Panc1 (cell line): ENCODE measurements around the gene CD4. TPM values are rescaled to one million over a fixed set of nuclear protein-coding genes. Genes with fewer than 3 reads are reported as not detected.

Experiments
- ATAC-seq: fragments of 200-7000 bp; cut with Tn5 transposase; 2 replicates; pipeline ENCODE4 v1.9.1; 2020; ENCODE audit warnings: mild to moderate bottlenecking, moderate library complexity
- BruUV-seq: library from RNA; stranded (reverse); fragments of 400-500 nt; replicated peaks from 2 replicates; lab custom pipeline; 2021; lab: Mats Ljungman, UMichigan
- CTCF ChIA-PET: fragments of 300-600 bp; sonication (Branson Sonifier 250); formaldehyde crosslinking; loops from one replicate; lab custom pipeline; 2022; ENCODE audit warnings: antibody characterized with exemption; lab: Charles Lee
- POLR2A ChIA-PET: fragments of 300-600 bp; sonication (Branson Sonifier 250); formaldehyde crosslinking; loops from one replicate; lab custom pipeline; 2022; ENCODE audit warnings: antibody characterized with exemption; lab: Charles Lee
- DNase-seq: peaks from one replicate; pipeline ENCODE4 v3.0.0-alpha.2; 2010; ENCODE audit warnings: low read depth, low spot score
- H3K27ac ChIP-seq: 2 replicates; pipeline ENCODE4 v1.5.1; 2011; ENCODE audit warnings: mild to moderate bottlenecking, low read length, inconsistent platforms
- H3K27me3 ChIP-seq: fragments of 200-500 bp; sonication (Bioruptor generic); 2 replicates; pipeline ENCODE4 v1.6.0; 2014; ENCODE audit warnings: low read length, inconsistent platforms; ENCODE audit not compliant: control insufficient read depth, insufficient read depth
- H3K36me3 ChIP-seq: fragments of 200-500 bp; sonication (Bioruptor generic); 2 replicates; pipeline ENCODE4 v1.5.1; 2014; ENCODE audit warnings: inconsistent platforms, mild to moderate bottlenecking, low read length, moderate library complexity; ENCODE audit not compliant: control insufficient read depth, insufficient read depth
- H3K4me1 ChIP-seq: 2 replicates; pipeline ENCODE4 v1.5.1; 2011; ENCODE audit warnings: inconsistent platforms, mild to moderate bottlenecking, low read length, moderate library complexity; ENCODE audit not compliant: control insufficient read depth, insufficient read depth
- H3K4me3 ChIP-seq, 2 experiments: 2 replicates each; pipeline ENCODE4 v1.5.1; 2011 to 2012; ENCODE audit warnings: low read depth in 2 of 2, low read length in 2 of 2, mild to moderate bottlenecking in 2 of 2, inconsistent platforms in 1 of 2, moderate library complexity in 1 of 2
- H3K9me3 ChIP-seq: fragments of 200-500 bp; sonication (Bioruptor generic); 2 replicates; pipeline ENCODE4 v1.5.1; 2014; ENCODE audit warnings: low read depth, mild to moderate bottlenecking, inconsistent platforms, low read length, moderate library complexity; ENCODE audit not compliant: control insufficient read depth, insufficient read depth
- POLR2AphosphoS5 ChIP-seq: IDR thresholded peaks from 2 replicates; pipeline ENCODE4 v1.6.1; 2012; ENCODE audit warnings: mild to moderate bottlenecking, low read depth, low read length, moderate library complexity
- SIN3A ChIP-seq: IDR thresholded peaks from 2 replicates; pipeline ENCODE4 v1.6.1; 2012; ENCODE audit warnings: low read depth, mild to moderate bottlenecking, low read length, moderate library complexity, borderline replicate concordance; ENCODE audit not compliant: insufficient read depth
- TCF7L2 ChIP-seq: IDR thresholded peaks from 2 replicates; pipeline ENCODE4 v1.6.1; 2011; ENCODE audit warnings: mild to moderate bottlenecking, low read depth, low read length, inconsistent platforms
- in situ Hi-C: cut with HindIII; loops from 2 replicates; pipeline ENCODE4 v1.10.0; 2016; ENCODE audit warnings: low sequenced_read_pairs, low pct_unique_long_range_greater_than_20kb
- intact Hi-C: fragments of 100-400 bp; cut with micrococcal nuclease; formaldehyde crosslinking; loops from one replicate; pipeline ENCODE4 v1.10.0; 2022; ENCODE audit not compliant: unreplicated experiment
- total RNA-seq: library from RNA; stranded (reverse); gene quantifications from one replicate; pipeline ENCODE4 v1.2.1, GENCODE V29; 2021; ENCODE audit not compliant: unreplicated experiment
- TF ChIP-seq, protein P1 (sequence below): fragments of 450-650 bp; IDR thresholded peaks from 2 replicates; pipeline ENCODE4 v1.5.1; 2017; ENCODE audit warnings: mild to moderate bottlenecking
- TF ChIP-seq, protein P2 (sequence below), 2 experiments: IDR thresholded peaks; 2 replicates each; pipeline ENCODE4 v1.6.1; 2011 to 2012; ENCODE audit warnings: low read depth in 2 of 2, control low read depth in 1 of 2, low read length in 1 of 2, mild to moderate bottlenecking in 1 of 2, moderate library complexity in 1 of 2; ENCODE audit not compliant: insufficient read depth in 1 of 2

The CD4 gene
- total RNA-seq, 1 experiment from 2014 or later, result 0.23 TPM

DNA sequence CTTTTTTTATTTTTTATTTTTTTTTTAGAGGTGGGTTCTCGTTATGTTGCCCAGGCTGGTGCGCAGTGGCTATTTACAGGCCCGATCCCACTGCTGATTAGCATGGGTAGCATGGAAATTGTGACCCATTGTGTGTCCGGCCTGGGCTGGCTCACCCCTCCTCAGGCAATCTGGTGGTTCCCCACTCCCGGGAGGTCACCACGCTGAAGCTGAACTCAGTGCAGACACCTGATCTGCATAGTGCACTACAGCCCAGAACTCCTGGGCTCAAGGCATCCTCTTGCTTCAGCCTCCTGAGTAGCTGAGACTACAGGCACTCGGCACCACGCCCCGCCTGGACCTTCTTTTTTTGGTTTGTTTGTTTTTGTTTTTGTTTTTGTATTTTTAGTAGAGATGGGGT, 5.5 kb upstream of the CD4 start:
- in situ Hi-C loops, result no loop called here
- Histone ChIP-seq H3K4me1 (no peaks in the 10 kb centered on the region; the same call in 1 of the 2 replicates), H3K27ac (no peak overlapping the region), H3K27me3 (no peaks in the 10 kb centered on the region), H3K36me3 (no peaks in the 10 kb centered on the region), H3K4me3 (no peak overlapping the region), H3K9me3 (no peaks in the 10 kb centered on the region)
- TF ChIP-seq, protein P1, sequence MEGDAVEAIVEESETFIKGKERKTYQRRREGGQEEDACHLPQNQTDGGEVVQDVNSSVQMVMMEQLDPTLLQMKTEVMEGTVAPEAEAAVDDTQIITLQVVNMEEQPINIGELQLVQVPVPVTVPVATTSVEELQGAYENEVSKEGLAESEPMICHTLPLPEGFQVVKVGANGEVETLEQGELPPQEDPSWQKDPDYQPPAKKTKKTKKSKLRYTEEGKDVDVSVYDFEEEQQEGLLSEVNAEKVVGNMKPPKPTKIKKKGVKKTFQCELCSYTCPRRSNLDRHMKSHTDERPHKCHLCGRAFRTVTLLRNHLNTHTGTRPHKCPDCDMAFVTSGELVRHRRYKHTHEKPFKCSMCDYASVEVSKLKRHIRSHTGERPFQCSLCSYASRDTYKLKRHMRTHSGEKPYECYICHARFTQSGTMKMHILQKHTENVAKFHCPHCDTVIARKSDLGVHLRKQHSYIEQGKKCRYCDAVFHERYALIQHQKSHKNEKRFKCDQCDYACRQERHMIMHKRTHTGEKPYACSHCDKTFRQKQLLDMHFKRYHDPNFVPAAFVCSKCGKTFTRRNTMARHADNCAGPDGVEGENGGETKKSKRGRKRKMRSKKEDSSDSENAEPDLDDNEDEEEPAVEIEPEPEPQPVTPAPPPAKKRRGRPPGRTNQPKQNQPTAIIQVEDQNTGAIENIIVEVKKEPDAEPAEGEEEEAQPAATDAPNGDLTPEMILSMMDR, result no peak
- no peak for TF ChIP-seq SIN3A
- TF ChIP-seq, protein P2, sequence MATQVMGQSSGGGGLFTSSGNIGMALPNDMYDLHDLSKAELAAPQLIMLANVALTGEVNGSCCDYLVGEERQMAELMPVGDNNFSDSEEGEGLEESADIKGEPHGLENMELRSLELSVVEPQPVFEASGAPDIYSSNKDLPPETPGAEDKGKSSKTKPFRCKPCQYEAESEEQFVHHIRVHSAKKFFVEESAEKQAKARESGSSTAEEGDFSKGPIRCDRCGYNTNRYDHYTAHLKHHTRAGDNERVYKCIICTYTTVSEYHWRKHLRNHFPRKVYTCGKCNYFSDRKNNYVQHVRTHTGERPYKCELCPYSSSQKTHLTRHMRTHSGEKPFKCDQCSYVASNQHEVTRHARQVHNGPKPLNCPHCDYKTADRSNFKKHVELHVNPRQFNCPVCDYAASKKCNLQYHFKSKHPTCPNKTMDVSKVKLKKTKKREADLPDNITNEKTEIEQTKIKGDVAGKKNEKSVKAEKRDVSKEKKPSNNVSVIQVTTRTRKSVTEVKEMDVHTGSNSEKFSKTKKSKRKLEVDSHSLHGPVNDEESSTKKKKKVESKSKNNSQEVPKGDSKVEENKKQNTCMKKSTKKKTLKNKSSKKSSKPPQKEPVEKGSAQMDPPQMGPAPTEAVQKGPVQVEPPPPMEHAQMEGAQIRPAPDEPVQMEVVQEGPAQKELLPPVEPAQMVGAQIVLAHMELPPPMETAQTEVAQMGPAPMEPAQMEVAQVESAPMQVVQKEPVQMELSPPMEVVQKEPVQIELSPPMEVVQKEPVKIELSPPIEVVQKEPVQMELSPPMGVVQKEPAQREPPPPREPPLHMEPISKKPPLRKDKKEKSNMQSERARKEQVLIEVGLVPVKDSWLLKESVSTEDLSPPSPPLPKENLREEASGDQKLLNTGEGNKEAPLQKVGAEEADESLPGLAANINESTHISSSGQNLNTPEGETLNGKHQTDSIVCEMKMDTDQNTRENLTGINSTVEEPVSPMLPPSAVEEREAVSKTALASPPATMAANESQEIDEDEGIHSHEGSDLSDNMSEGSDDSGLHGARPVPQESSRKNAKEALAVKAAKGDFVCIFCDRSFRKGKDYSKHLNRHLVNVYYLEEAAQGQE (IDR thresholded peaks at IDR 0.05; ENCODE audit: insufficient read depth in 1 of 2, low read depth in 2 of 2, low read length in 1 of 2), result no peak
- TF ChIP-seq TCF7L2, result no peak
- TF ChIP-seq POLR2AphosphoS5, result no peak
- no peak for DNase-seq
- intact Hi-C loops, result no loop called here
- no peak for ATAC-seq
- ChIA-PET CTCF (no interaction called here), POLR2A (interaction anchor here (0.5 kb wide), 1 partner anchor 12 kb away, joined by 15 read pairs; the partner anchor contains the start of gene LAG3)
- BruUV-seq, result no TSS peak

DNA sequence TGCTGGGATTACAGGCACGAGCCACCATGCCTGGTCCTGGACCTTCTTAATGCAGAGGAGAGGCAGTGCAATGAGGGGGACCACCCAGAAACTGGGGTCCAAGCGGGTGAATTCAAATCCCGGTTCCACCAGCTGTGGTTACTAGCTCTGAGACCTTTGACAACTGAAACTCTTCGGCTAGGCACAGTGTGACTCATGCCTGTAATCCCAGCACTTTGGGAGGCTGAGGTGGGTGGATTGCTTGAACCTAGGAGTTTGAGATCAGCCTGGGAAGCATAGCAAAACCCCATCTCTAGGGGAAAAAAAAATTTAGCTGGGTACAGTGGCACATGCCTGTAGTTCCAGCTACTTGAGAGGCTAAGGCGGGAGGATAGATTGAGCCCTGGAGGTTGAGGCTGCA, 5.0 kb upstream of the CD4 start:
- POLR2A ChIA-PET, result no interaction called here
- no TSS peak for BruUV-seq
- in situ Hi-C loops, result no loop called here

More for the DNA sequence above, 5.0 kb upstream of the CD4 start:
- TF ChIP-seq, protein P1, result no peak
- TF ChIP-seq TCF7L2 (no peak), POLR2AphosphoS5 (no peak), SIN3A (no peak)
- TF ChIP-seq, protein P2 (IDR thresholded peaks at IDR 0.05; ENCODE audit: insufficient read depth in 1 of 2, low read depth in 2 of 2, low read length in 1 of 2), result no peak
- H3K4me3 ChIP-seq, result no peak overlapping the region
- intact Hi-C loops, result no loop called here
- H3K27me3 ChIP-seq, result no peaks in the 10 kb centered on the region
- no peaks in the 10 kb centered on the region; the same call in 1 of the 2 replicates for H3K4me1 ChIP-seq
- H3K36me3 ChIP-seq, result no peaks in the 10 kb centered on the region
- H3K9me3 ChIP-seq, result no peaks in the 10 kb centered on the region
- DNase-seq, result no peak
- H3K27ac ChIP-seq, result no peak overlapping the region
- ATAC-seq, result no peak
- CTCF ChIA-PET, result no interaction called here
